ENCODE measurements around the gene PXN.
"Not testable (repeated sequence)": the region's sequence is repeated elsewhere in the genome, so short reads cannot be mapped to it uniquely, and the experiment has no call there.

PXN gene

GRCh38 chr12:120220838-120221575 is 44.5 kb downstream of the PXN start:
- TF ChIP-seq POLR2A (IDR thresholded peaks at IDR 0.05; ENCODE audit: low read depth, low read length), result no peak
- TF ChIP-seq POLR2AphosphoS5 (IDR thresholded peaks at IDR 0.05; ENCODE audit: low read depth, low read length), result no peak
- TF ChIP-seq TAF1 (IDR thresholded peaks at IDR 0.05; ENCODE audit: borderline replicate concordance, low read depth, low read length), result no peak
- FAIRE-seq, result no peak
- DNase-seq (ENCODE audit: insufficient read length), result no peak

GRCh38 chr12:120218680-120219606 is 46.6 kb downstream of the PXN start:
- no peak for TF ChIP-seq POLR2AphosphoS5 (IDR thresholded peaks at IDR 0.05; ENCODE audit: low read depth, low read length)
- TF ChIP-seq POLR2A (IDR thresholded peaks at IDR 0.05; ENCODE audit: low read depth, low read length), result no peak
- TF ChIP-seq TAF1 (IDR thresholded peaks at IDR 0.05; ENCODE audit: borderline replicate concordance, low read depth, low read length), result no peak
- FAIRE-seq (no peak), DNase-seq (ENCODE audit: insufficient read length) (no peak)

- no peak for DNase-seq (ENCODE audit: insufficient read length)
- no peak for FAIRE-seq
- TF ChIP-seq TAF1 (IDR thresholded peaks at IDR 0.05; ENCODE audit: borderline replicate concordance, low read depth, low read length) (no peak), POLR2A (IDR thresholded peaks at IDR 0.05; ENCODE audit: low read depth, low read length) (no peak), POLR2AphosphoS5 (IDR thresholded peaks at IDR 0.05; ENCODE audit: low read depth, low read length) (no peak)
Observed at GRCh38 chr12:120216742-120217605, 48.6 kb downstream of the PXN start.

- FAIRE-seq, result no peak
- no peak for TF ChIP-seq TAF1 (IDR thresholded peaks at IDR 0.05; ENCODE audit: borderline replicate concordance, low read depth, low read length)
- no peak for TF ChIP-seq POLR2A (IDR thresholded peaks at IDR 0.05; ENCODE audit: low read depth, low read length)
- TF ChIP-seq POLR2AphosphoS5 (IDR thresholded peaks at IDR 0.05; ENCODE audit: low read depth, low read length), result no peak; the same call in 1 of the 2 replicates
- DNase-seq (ENCODE audit: insufficient read length), result no peak
Observed at GRCh38 chr12:120215766-120216735, 49.5 kb downstream of the PXN start.

GRCh38 chr12:120215357-120215735 is 50.2 kb downstream of the PXN start:
- FAIRE-seq (no peak), DNase-seq (ENCODE audit: insufficient read length) (no peak)
- no peak for TF ChIP-seq POLR2A (IDR thresholded peaks at IDR 0.05; ENCODE audit: low read depth, low read length)
- no peak for TF ChIP-seq POLR2AphosphoS5 (IDR thresholded peaks at IDR 0.05; ENCODE audit: low read depth, low read length)
- TF ChIP-seq TAF1 (IDR thresholded peaks at IDR 0.05; ENCODE audit: borderline replicate concordance, low read depth, low read length), result no peak

- FAIRE-seq (no peak), DNase-seq (ENCODE audit: insufficient read length) (no peak)
- no peak for TF ChIP-seq POLR2AphosphoS5 (IDR thresholded peaks at IDR 0.05; ENCODE audit: low read depth, low read length)
- TF ChIP-seq TAF1 (IDR thresholded peaks at IDR 0.05; ENCODE audit: borderline replicate concordance, low read depth, low read length), result no peak
- 0 out of 2 replicates have a peak, but pooled peaks have one; percentile 6 for TF ChIP-seq POLR2A (IDR thresholded peaks at IDR 0.05; ENCODE audit: low read depth, low read length)
Observed at GRCh38 chr12:120214626-120215356, 50.7 kb downstream of the PXN start.

GRCh38 chr12:120213758-120214157 is 51.8 kb downstream of the PXN start:
- TF ChIP-seq POLR2AphosphoS5 (IDR thresholded peaks at IDR 0.05; ENCODE audit: low read depth, low read length), result no peak
- no peak for TF ChIP-seq POLR2A (IDR thresholded peaks at IDR 0.05; ENCODE audit: low read depth, low read length)
- no peak for TF ChIP-seq TAF1 (IDR thresholded peaks at IDR 0.05; ENCODE audit: borderline replicate concordance, low read depth, low read length)
- FAIRE-seq (no peak), DNase-seq (ENCODE audit: insufficient read length) (no peak)

- not testable (repeated sequence) for FAIRE-seq; DNase-seq (ENCODE audit: insufficient read length)
Observed at GRCh38 chr12:120213182-120213581, 52.3 kb downstream of the PXN start.

GRCh38 chr12:120212301-120212700 is 53.2 kb downstream of the PXN start:
- DNase-seq (ENCODE audit: insufficient read length) (no peak), FAIRE-seq (no peak)
- TF ChIP-seq TAF1 (IDR thresholded peaks at IDR 0.05; ENCODE audit: borderline replicate concordance, low read depth, low read length) (no peak), POLR2A (IDR thresholded peaks at IDR 0.05; ENCODE audit: low read depth, low read length) (no peak)

GRCh38 chr12:120211904-120212283 is 53.6 kb downstream of the PXN start:
- DNase-seq (ENCODE audit: insufficient read length) (no peak), FAIRE-seq (no peak)
- no peak for TF ChIP-seq POLR2AphosphoS5 (IDR thresholded peaks at IDR 0.05; ENCODE audit: low read depth, low read length)
- TF ChIP-seq POLR2A (IDR thresholded peaks at IDR 0.05; ENCODE audit: low read depth, low read length), result no peak
- no peak for TF ChIP-seq TAF1 (IDR thresholded peaks at IDR 0.05; ENCODE audit: borderline replicate concordance, low read depth, low read length)
